NCI-H187 (cell line): Measurements from ENCODE around the gene FOXB1.

ENCODE experiments used
- DNase-seq, 2 experiments: peaks; one replicate each; lab custom pipeline; 2025; lab: John Stamatoyannopoulos, UW

Gene FOXB1

GRCh38 chr15:60004009-60004845 is at the start of gene FOXB1:
TSS of gene FOXB1 (plus strand) at chr15:60004311. CDS start at chr15:60004964, 653 bp downstream.
- DNase-seq, result no peak

GRCh38 chr15:59958288-59958687 is 45.8 kb upstream of the FOXB1 start:
- no peak for DNase-seq

- DNase-seq, result no peak
Measured at GRCh38 chr15:59960318-59960717, 43.8 kb upstream of the FOXB1 start.

- DNase-seq, result no peak
Measured at GRCh38 chr15:59963322-59963721, 40.8 kb upstream of the FOXB1 start.

- DNase-seq, result no peak
Measured at GRCh38 chr15:59963925-59964324, 40.2 kb upstream of the FOXB1 start.

GRCh38 chr15:59965741-59966140 is 38.4 kb upstream of the FOXB1 start:
- DNase-seq, result no peak

- no peak for DNase-seq
Measured at GRCh38 chr15:59966262-59966661, 37.8 kb upstream of the FOXB1 start.

- DNase-seq, result no peak
Measured at GRCh38 chr15:59968314-59968713, 35.8 kb upstream of the FOXB1 start.

- no peak for DNase-seq
Measured at GRCh38 chr15:59972241-59972640, 31.9 kb upstream of the FOXB1 start.

GRCh38 chr15:59976480-59977271 is 27.4 kb upstream of the FOXB1 start:
- no peak for DNase-seq

GRCh38 chr15:59991834-59992233 is 12.3 kb upstream of the FOXB1 start:
- DNase-seq, result peak; percentile 18 to 36

- DNase-seq, result no peak
Measured at GRCh38 chr15:59993041-59993750, 10.9 kb upstream of the FOXB1 start.

- DNase-seq, result no peak
Measured at GRCh38 chr15:59993950-59994401, 10.1 kb upstream of the FOXB1 start.

- DNase-seq, result no peak
Measured at GRCh38 chr15:59994526-59994887, 9.6 kb upstream of the FOXB1 start.

- DNase-seq, result no peak
Measured at GRCh38 chr15:59994888-59995557, 9.1 kb upstream of the FOXB1 start.

GRCh38 chr15:59995568-59996297 is 8.4 kb upstream of the FOXB1 start:
- no peak for DNase-seq

GRCh38 chr15:59996298-59997041 is 7.6 kb upstream of the FOXB1 start:
- DNase-seq, result no peak

- peak in 1 of 2 experiments; percentile 73 for DNase-seq
Measured at GRCh38 chr15:59997070-59997701, 6.9 kb upstream of the FOXB1 start.

- DNase-seq, result no peak
Measured at GRCh38 chr15:59998305-59998949, 5.7 kb upstream of the FOXB1 start.
